Activated naive CD4-positive, alpha-beta T cell treated with anti-CD3 and anti-CD28 coated beads, Interleukin-2, amount 50 U/mL, for 72 hours (primary cell): Measurements from ENCODE around the gene GOLGA3. TPM values are rescaled to one million over a fixed set of nuclear protein-coding genes. Genes with fewer than 3 reads are reported as not detected.
"Not testable (repeated sequence)": the region's sequence is repeated elsewhere in the genome, so short reads cannot be mapped to it uniquely, and the experiment has no call there.

Source experiments
- ATAC-seq, 2 donors: fragments of 150-1000 bp; cut with Tn5 transposase; 2 replicates each; pipeline ENCODE4 v1.10.0; 2021; ENCODE audit warnings: mild to moderate bottlenecking in 2 of 2, moderate library complexity in 2 of 2
- DNase-seq, 2 donors: peaks; one replicate each; pipeline ENCODE4 v3.0.0; 2021 to 2022; ENCODE audit warnings: low spot score in 2 of 2
- H3K27ac Mint-ChIP-seq, 2 donors: one replicate each; pipeline ENCODE4 v1.8.0; 2022; ENCODE audit warnings: mild to moderate bottlenecking in 2 of 2, mixed read lengths in 2 of 2
- H3K36me3 Mint-ChIP-seq, 2 donors: one replicate each; pipeline ENCODE4 v1.8.0; 2022; ENCODE audit warnings: mixed read lengths in 2 of 2
- H3K9me3 Mint-ChIP-seq, 2 donors: one replicate each; pipeline ENCODE4 v1.8.0; 2022; ENCODE audit warnings: mixed read lengths in 2 of 2
- total RNA-seq, 2 donors: library from RNA; stranded (reverse); gene quantifications; one replicate each; pipeline ENCODE4 v1.2.3, GENCODE V29; 2022

The GOLGA3 gene
- total RNA-seq, 2 donors from 2014 or later: 44.0 to 52.7 TPM

GRCh38 chr12:132776230-132776625 lies 52.4 kb downstream of the GOLGA3 start:
- not testable (repeated sequence) for H3K9me3 Mint-ChIP-seq, DNase-seq, ATAC-seq
- H3K36me3 Mint-ChIP-seq: peaks cover 17 to 30% of the 10 kb centered on the region in 2 donors
- peak overlapping the region; percentile 2 to 72 for H3K27ac Mint-ChIP-seq

GRCh38 chr12:132775502-132776229 lies 53.0 kb downstream of the GOLGA3 start:
- DNase-seq: no peak
- H3K9me3 Mint-ChIP-seq: no peaks in the 10 kb centered on the region
- H3K27ac Mint-ChIP-seq: peak overlapping the region in 1 of 2 donors; percentile 29
- H3K36me3 Mint-ChIP-seq: peaks cover 17 to 25% of the 10 kb centered on the region in 2 donors
- no peak for ATAC-seq

GRCh38 chr12:132774646-132775275 lies 53.9 kb downstream of the GOLGA3 start:
- H3K36me3 Mint-ChIP-seq: peaks cover 12 to 17% of the 10 kb centered on the region in 2 donors
- H3K27ac Mint-ChIP-seq: peak overlapping the region; percentile 79 to 82
- H3K9me3 Mint-ChIP-seq: no peaks in the 10 kb centered on the region
- ATAC-seq (no peak), DNase-seq (no peak)

GRCh38 chr12:132774159-132774558 lies 54.5 kb downstream of the GOLGA3 start:
- no peak for DNase-seq
- Mint-ChIP-seq H3K9me3 (no peaks in the 10 kb centered on the region), H3K27ac (peak overlapping the region in 1 of 2 donors; percentile 79), H3K36me3 (peaks cover 9 to 13% of the 10 kb centered on the region in 2 donors)
- no peak for ATAC-seq

GRCh38 chr12:132773077-132773955 lies 55.4 kb downstream of the GOLGA3 start:
- peaks cover 9 to 17% of the 10 kb centered on the region in 2 donors for H3K36me3 Mint-ChIP-seq
- DNase-seq (no peak), ATAC-seq (peak; percentile 2 to 25)
- H3K27ac Mint-ChIP-seq: no peak overlapping the region
- no peaks in the 10 kb centered on the region for H3K9me3 Mint-ChIP-seq

- Mint-ChIP-seq H3K27ac (no peak overlapping the region), H3K36me3 (peaks cover 9 to 18% of the 10 kb centered on the region in 2 donors), H3K9me3 (no peaks in the 10 kb centered on the region)
- DNase-seq (no peak), ATAC-seq (no peak)
Measured at GRCh38 chr12:132772606-132773005, 56.1 kb downstream of the GOLGA3 start.

- Mint-ChIP-seq H3K9me3 (no peaks in the 10 kb centered on the region), H3K36me3 (peaks cover 9 to 13% of the 10 kb centered on the region in 2 donors), H3K27ac (peak overlapping the region; percentile 68 to 79)
- ATAC-seq (peak; percentile 65 to 77), DNase-seq (peak in 1 of 2 donors; percentile 28)
Measured at GRCh38 chr12:132771126-132771838, 57.4 kb downstream of the GOLGA3 start.

GRCh38 chr12:132766380-132767085 lies 62.1 kb downstream of the GOLGA3 start:
- no peaks in the 10 kb centered on the region for H3K9me3 Mint-ChIP-seq
- H3K36me3 Mint-ChIP-seq: peaks cover 0 to 6% of the 10 kb centered on the region in 2 donors
- ATAC-seq (no peak), DNase-seq (no peak)
- H3K27ac Mint-ChIP-seq: peak overlapping the region in 1 of 2 donors; percentile 29

- Mint-ChIP-seq H3K9me3 (no peaks in the 10 kb centered on the region), H3K36me3 (peaks cover 3 to 15% of the 10 kb centered on the region in 2 donors), H3K27ac (no peak overlapping the region)
- DNase-seq (no peak), ATAC-seq (no peak)
Measured at GRCh38 chr12:132765361-132765760, 63.3 kb downstream of the GOLGA3 start.

GRCh38 chr12:132764231-132764630 lies 64.4 kb downstream of the GOLGA3 start:
- no peak for ATAC-seq
- DNase-seq: no peak
- H3K27ac Mint-ChIP-seq: no peak overlapping the region
- H3K9me3 Mint-ChIP-seq: no peaks in the 10 kb centered on the region
- peaks cover 5 to 20% of the 10 kb centered on the region in 2 donors for H3K36me3 Mint-ChIP-seq

GRCh38 chr12:132761921-132762583 lies 66.6 kb downstream of the GOLGA3 start:
- no peaks in the 10 kb centered on the region for H3K9me3 Mint-ChIP-seq
- DNase-seq: peak; percentile 77 to 85
- peaks cover 5 to 22% of the 10 kb centered on the region in 2 donors for H3K36me3 Mint-ChIP-seq
- peak; percentile 52 to 89 for ATAC-seq
- H3K27ac Mint-ChIP-seq: peak overlapping the region; percentile 76 to 79

GRCh38 chr12:132761032-132761920 lies 67.4 kb downstream of the GOLGA3 start, which contains the start of gene ANKLE2:
Gene ANKLE2, minus strand, starts transcription at chr12:132761832. Its CDS starts 34 bp downstream, at chr12:132761798.
- Mint-ChIP-seq H3K36me3 (peaks cover 5 to 22% of the 10 kb centered on the region in 2 donors), H3K9me3 (no peaks in the 10 kb centered on the region), H3K27ac (peak within 1 kb of the TSS; percentile 97 to 100)
- ATAC-seq (peak; percentile 60 to 72), DNase-seq (peak; percentile 74 to 90)

- H3K36me3 Mint-ChIP-seq: peaks cover 5 to 30% of the 10 kb centered on the region in 2 donors
- no peaks in the 10 kb centered on the region for H3K9me3 Mint-ChIP-seq
- ATAC-seq (no peak), DNase-seq (no peak)
- H3K27ac Mint-ChIP-seq: peak overlapping the region in 1 of 2 donors; percentile 97
Measured at GRCh38 chr12:132759359-132759758, 69.3 kb downstream of the GOLGA3 start.

GRCh38 chr12:132758825-132759224 lies 69.8 kb downstream of the GOLGA3 start:
- H3K27ac Mint-ChIP-seq, DNase-seq, H3K9me3 Mint-ChIP-seq, ATAC-seq: not testable (repeated sequence)
- H3K36me3 Mint-ChIP-seq: peaks cover 5 to 32% of the 10 kb centered on the region in 2 donors
